ENCODE results near the gene TMEM170B.

TMEM170B gene

GRCh38 chr6:11621119-11621518, 83.6 kb downstream of the TMEM170B start:
- Histone ChIP-seq H3K79me2 (ENCODE audit: low read length) (no peaks in the 10 kb centered on the region), H3K9me3 (ENCODE audit: insufficient read depth, low read length) (no peaks in the 10 kb centered on the region), H3K27ac (ENCODE audit: low read length) (no peak overlapping the region), H3K27me3 (ENCODE audit: low read depth, low read length) (no peaks in the 10 kb centered on the region), H3K4me2 (ENCODE audit: low read length) (no peak overlapping the region), H3K4me3 (ENCODE audit: low read length) (no peak overlapping the region), H3K9ac (ENCODE audit: low read length) (no peak overlapping the region), H3K4me1 (ENCODE audit: low read length) (0 out of 2 replicates have a peak, but pooled peaks cover 4% of the 10 kb centered on the region), H3K36me3 (replicated peaks; ENCODE audit: low read depth, low read length) (no peaks in the 10 kb centered on the region), H2AFZ (ENCODE audit: low read depth, low read length) (no peak overlapping the region), H4K20me1 (ENCODE audit: insufficient read depth, low read length) (no peaks in the 10 kb centered on the region)
- TF ChIP-seq EZH2phosphoT487 (IDR thresholded peaks at IDR 0.05; ENCODE audit: low read depth) (no peak), CTCF (IDR thresholded peaks at IDR 0.05; ENCODE audit: low read depth, low read length) (no peak)

GRCh38 chr6:11622156-11622555, 84.6 kb downstream of the TMEM170B start:
- Histone ChIP-seq H3K9me3 (ENCODE audit: insufficient read depth, low read length) (no peaks in the 10 kb centered on the region), H3K4me2 (ENCODE audit: low read length) (no peak overlapping the region), H3K79me2 (ENCODE audit: low read length) (no peaks in the 10 kb centered on the region), H3K27me3 (ENCODE audit: low read depth, low read length) (no peaks in the 10 kb centered on the region), H3K36me3 (replicated peaks; ENCODE audit: low read depth, low read length) (no peaks in the 10 kb centered on the region), H3K27ac (ENCODE audit: low read length) (no peak overlapping the region), H3K4me3 (ENCODE audit: low read length) (no peak overlapping the region), H3K4me1 (ENCODE audit: low read length) (0 out of 2 replicates have a peak, but pooled peaks cover 4% of the 10 kb centered on the region), H3K9ac (ENCODE audit: low read length) (no peak overlapping the region), H2AFZ (ENCODE audit: low read depth, low read length) (no peak overlapping the region), H4K20me1 (ENCODE audit: insufficient read depth, low read length) (no peaks in the 10 kb centered on the region)
- TF ChIP-seq EZH2phosphoT487 (IDR thresholded peaks at IDR 0.05; ENCODE audit: low read depth) (no peak), CTCF (IDR thresholded peaks at IDR 0.05; ENCODE audit: low read depth, low read length) (no peak)

- Histone ChIP-seq H3K79me2 (ENCODE audit: low read length) (no peaks in the 10 kb centered on the region), H3K27ac (ENCODE audit: low read length) (no peak overlapping the region), H3K4me3 (ENCODE audit: low read length) (no peak overlapping the region), H2AFZ (ENCODE audit: low read depth, low read length) (no peak overlapping the region), H4K20me1 (ENCODE audit: insufficient read depth, low read length) (no peaks in the 10 kb centered on the region), H3K27me3 (ENCODE audit: low read depth, low read length) (no peaks in the 10 kb centered on the region), H3K36me3 (replicated peaks; ENCODE audit: low read depth, low read length) (no peaks in the 10 kb centered on the region), H3K4me1 (ENCODE audit: low read length) (0 out of 2 replicates have a peak, but pooled peaks cover 2% of the 10 kb centered on the region), H3K4me2 (ENCODE audit: low read length) (no peak overlapping the region), H3K9ac (ENCODE audit: low read length) (no peak overlapping the region), H3K9me3 (ENCODE audit: insufficient read depth, low read length) (no peaks in the 10 kb centered on the region)
- TF ChIP-seq EZH2phosphoT487 (IDR thresholded peaks at IDR 0.05; ENCODE audit: low read depth), result no peak
- no peak for TF ChIP-seq CTCF (IDR thresholded peaks at IDR 0.05; ENCODE audit: low read depth, low read length)
Measured at GRCh38 chr6:11623272-11623671, 85.7 kb downstream of the TMEM170B start.

GRCh38 chr6:11625302-11625701, 87.8 kb downstream of the TMEM170B start:
- Histone ChIP-seq H3K27me3 (ENCODE audit: low read depth, low read length) (no peaks in the 10 kb centered on the region), H3K4me3 (ENCODE audit: low read length) (no peak overlapping the region), H3K9ac (ENCODE audit: low read length) (no peak overlapping the region), H2AFZ (ENCODE audit: low read depth, low read length) (no peak overlapping the region), H3K27ac (ENCODE audit: low read length) (no peak overlapping the region), H3K4me2 (ENCODE audit: low read length) (no peak overlapping the region), H4K20me1 (ENCODE audit: insufficient read depth, low read length) (no peaks in the 10 kb centered on the region), H3K36me3 (replicated peaks; ENCODE audit: low read depth, low read length) (no peaks in the 10 kb centered on the region), H3K4me1 (ENCODE audit: low read length) (no peaks in the 10 kb centered on the region), H3K9me3 (ENCODE audit: insufficient read depth, low read length) (no peaks in the 10 kb centered on the region), H3K79me2 (ENCODE audit: low read length) (no peaks in the 10 kb centered on the region)
- TF ChIP-seq CTCF (IDR thresholded peaks at IDR 0.05; ENCODE audit: low read depth, low read length) (no peak), EZH2phosphoT487 (IDR thresholded peaks at IDR 0.05; ENCODE audit: low read depth) (no peak)

Data from OCI-LY3 (cell line).